GM18507 (cell line): ENCODE results near the gene MAP6.

Experiments used
- DNase-seq: peaks from one replicate; pipeline ENCODE4 v3.0.0; 2011; ENCODE audit warnings: low read depth; ENCODE audit not compliant: insufficient read length; ENCODE audit errors: extremely low spot score
- FAIRE-seq: peaks from 2 replicates; lab custom pipeline; 2011; peaks lifted over from hg19 to GRCh38; lab: Jason Lieb, UNC

Gene MAP6

GRCh38 chr11:75560644-75561043 is 108.2 kb downstream of the MAP6 start:
- DNase-seq (no peak), FAIRE-seq (no peak)

- DNase-seq: no peak
- FAIRE-seq: no peak
Measured at GRCh38 chr11:75558939-75559843, 109.6 kb downstream of the MAP6 start.

- FAIRE-seq (no peak), DNase-seq (no peak)
Measured at GRCh38 chr11:75557666-75558494, 111.0 kb downstream of the MAP6 start.

GRCh38 chr11:75556275-75556674 is 112.6 kb downstream of the MAP6 start:
- FAIRE-seq: no peak
- DNase-seq: no peak

GRCh38 chr11:75555079-75555811 is 113.6 kb downstream of the MAP6 start:
- no peak for FAIRE-seq
- DNase-seq: no peak

GRCh38 chr11:75554258-75555022 is 114.4 kb downstream of the MAP6 start:
- FAIRE-seq (no peak), DNase-seq (no peak)

GRCh38 chr11:75553889-75554257 is 115.0 kb downstream of the MAP6 start:
- FAIRE-seq (no peak), DNase-seq (no peak)

GRCh38 chr11:75553182-75553581 is 115.7 kb downstream of the MAP6 start:
- FAIRE-seq (no peak), DNase-seq (no peak)

- DNase-seq: no peak
- no peak for FAIRE-seq
Measured at GRCh38 chr11:75549370-75549958, 119.4 kb downstream of the MAP6 start.

- FAIRE-seq (no peak), DNase-seq (no peak)
Measured at GRCh38 chr11:75548595-75549272, 120.1 kb downstream of the MAP6 start.

- no peak for FAIRE-seq
Measured at GRCh38 chr11:75547617-75548058, 121.2 kb downstream of the MAP6 start.

GRCh38 chr11:75547177-75547576 is 121.7 kb downstream of the MAP6 start:
- DNase-seq (no peak), FAIRE-seq (no peak)

More at GRCh38 chr11:75547617-75548058, 121.2 kb downstream of the MAP6 start:
- no peak for DNase-seq

- FAIRE-seq: no peak
- DNase-seq: no peak
Measured at GRCh38 chr11:75543806-75544205, 125.0 kb downstream of the MAP6 start.

GRCh38 chr11:75542088-75542438 is 126.8 kb downstream of the MAP6 start:
- no peak for DNase-seq
- no peak for FAIRE-seq

- FAIRE-seq (no peak), DNase-seq (no peak)
Measured at GRCh38 chr11:75541193-75542087, 127.4 kb downstream of the MAP6 start.

- DNase-seq (no peak), FAIRE-seq (no peak)
Measured at GRCh38 chr11:75539459-75540334, 129.1 kb downstream of the MAP6 start.
